M059J (cell line): ENCODE measurements around the gene UROS. TPM values are rescaled to one million over a fixed set of nuclear protein-coding genes. Genes with fewer than 3 reads are reported as not detected.

Experiments used
- DNase-seq: peaks from one replicate; pipeline ENCODE4 v3.0.0-alpha.2; 2012; ENCODE audit warnings: low read depth
- total RNA-seq: library from RNA; depleted of rRNA; stranded (reverse); fragments of >200 nt; shearing (Covaris generic); gene quantifications from 2 replicates; pipeline ENCODE4 v1.2.3, GENCODE V29; 2014

The UROS gene
- total RNA-seq, 1 experiment from 2014 or later = 100 TPM

- no peak for DNase-seq
Observed at GRCh38 chr10:125836746-125837145, 13.7 kb upstream of the UROS start.

DNA sequence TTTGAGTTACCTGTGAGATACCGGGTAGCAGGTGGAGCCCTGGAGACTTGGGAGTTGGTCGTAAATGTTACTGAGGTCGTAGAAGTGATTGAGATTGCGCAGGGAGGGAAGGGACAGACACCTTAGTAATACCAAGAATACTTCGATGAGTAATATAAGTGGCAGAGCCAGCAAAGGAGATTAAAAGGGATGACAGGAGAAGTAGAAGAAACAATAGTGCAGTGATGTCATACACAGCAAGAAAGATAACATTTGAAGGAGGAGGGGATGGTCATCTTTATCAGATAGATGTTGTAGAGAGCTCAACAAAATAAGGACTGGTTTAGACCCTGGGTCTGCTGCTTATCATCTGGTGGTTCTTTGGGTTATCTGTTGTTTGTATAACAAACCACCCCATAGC is 5.3 kb upstream of the UROS start:
- no peak for DNase-seq

- DNase-seq = no peak
Observed at GRCh38 chr10:125827133-125827532, 4.1 kb upstream of the UROS start.

DNA sequence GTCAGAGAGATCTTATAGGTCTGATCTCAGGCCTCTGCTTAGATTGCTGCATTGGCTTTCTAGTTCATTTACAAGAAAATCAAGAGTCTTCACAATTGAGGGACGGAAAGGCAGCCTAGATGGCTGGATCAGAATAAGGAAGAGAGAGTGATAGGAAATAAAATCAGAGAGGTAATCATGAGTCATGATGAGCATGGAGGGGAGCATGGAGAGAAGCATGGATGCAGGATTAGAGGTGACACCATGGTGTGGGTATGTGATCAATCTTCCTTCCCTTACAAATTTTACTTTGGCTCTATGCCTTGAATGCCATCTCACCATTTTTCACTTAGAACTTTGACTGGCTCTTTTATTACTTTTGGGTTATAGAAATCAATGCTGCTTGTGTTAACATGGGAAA is 1.7 kb upstream of the UROS start:
- peak; percentile 34 for DNase-seq

DNA sequence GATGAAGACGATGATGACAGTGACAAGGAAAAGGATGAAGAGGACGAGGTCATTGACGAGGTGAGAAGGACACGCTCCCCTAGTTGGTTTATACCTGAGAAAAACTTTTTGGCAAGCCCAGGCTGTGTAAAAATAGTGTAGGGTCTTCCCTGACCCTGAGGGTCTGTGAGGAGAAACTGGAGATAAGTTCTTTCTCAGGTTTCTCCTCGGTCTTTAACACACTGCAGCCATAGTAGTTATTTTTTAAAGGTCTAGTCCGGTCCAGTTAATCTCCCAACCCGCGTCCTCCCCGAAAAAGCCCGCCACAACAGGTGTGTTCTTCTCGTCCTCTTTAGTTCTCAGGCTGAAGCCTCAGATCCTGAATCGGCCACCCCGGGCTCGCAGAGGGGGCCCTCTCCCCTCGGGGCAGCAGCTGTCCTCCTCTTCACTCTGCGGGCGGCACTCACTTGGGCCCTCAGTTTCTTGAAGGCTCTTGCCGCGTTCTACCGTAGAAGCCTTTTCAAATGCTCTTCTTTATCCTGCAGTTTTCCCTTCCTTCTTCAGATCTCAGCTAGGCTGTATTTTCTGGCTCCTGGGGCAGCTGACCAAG is 699 bp upstream of the UROS start:
- DNase-seq = peak; percentile 6

DNA sequence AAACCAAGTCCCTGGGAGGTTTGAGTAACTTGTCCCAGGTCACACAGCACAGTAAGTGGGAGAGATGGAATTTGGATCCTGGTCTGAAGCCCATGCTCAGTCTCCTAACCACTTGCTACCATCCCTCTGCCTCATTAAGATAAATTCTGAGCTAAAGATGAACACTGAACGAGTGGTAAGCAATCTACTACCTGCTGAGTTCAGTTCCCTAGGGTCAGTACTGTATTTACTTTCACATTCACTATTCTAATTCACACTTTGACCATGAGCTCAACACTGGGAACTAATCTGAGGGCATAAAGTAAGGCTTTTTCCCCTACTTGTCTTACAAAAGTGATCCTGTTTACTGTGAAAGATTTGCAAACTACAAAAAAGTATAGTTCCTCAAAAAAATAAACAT is 2.4 kb downstream of the UROS start:
- DNase-seq = no peak

GRCh38 chr10:125817337-125817946 is 5.6 kb downstream of the UROS start:
- no peak for DNase-seq

GRCh38 chr10:125816548-125816947 is 6.5 kb downstream of the UROS start:
- no peak for DNase-seq

DNA sequence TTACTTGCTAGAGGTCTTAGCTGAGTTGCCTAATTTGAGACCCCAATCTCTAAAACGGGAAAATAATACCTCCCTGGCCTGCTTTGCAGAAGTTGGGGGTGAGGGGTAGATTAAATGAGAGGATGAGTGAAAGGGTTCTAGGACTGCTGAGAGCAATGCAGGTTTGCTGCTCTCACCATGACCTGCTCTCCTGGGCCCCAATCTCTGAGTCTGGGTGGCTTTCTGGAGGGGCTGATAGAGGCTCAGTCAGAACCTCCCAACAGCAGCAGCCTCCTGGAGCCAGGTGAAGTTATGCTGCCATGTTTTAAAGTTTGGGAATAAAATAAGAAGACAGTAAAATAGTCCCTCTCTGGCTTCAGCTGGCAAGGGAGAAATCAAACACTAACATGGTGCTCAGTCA is 7.3 kb downstream of the UROS start:
- DNase-seq = no peak

GRCh38 chr10:125812128-125812750 is 10.8 kb downstream of the UROS start:
- peak; percentile 14 for DNase-seq

DNA sequence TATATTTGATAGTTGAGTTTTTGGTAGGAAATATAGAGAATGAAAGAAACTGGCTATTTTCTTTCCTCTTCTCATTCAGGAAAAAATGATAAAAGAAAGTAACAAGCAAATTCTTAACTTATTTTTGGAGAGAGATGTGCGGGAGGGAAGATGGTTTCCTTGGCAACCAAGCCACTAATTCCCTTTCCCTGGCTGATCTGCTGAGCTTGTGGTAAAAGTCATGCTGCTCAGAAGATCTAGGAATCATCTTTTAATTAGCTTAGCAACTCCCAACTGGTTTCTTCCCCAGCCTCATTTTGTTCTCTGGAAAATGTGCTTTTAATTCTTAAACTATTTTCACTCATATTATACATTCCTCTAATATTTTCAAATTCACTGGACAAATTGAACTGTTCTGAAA is 11.8 kb downstream of the UROS start:
- no peak for DNase-seq

GRCh38 chr10:125808047-125808446 is 15.0 kb downstream of the UROS start:
- no peak for DNase-seq

DNA sequence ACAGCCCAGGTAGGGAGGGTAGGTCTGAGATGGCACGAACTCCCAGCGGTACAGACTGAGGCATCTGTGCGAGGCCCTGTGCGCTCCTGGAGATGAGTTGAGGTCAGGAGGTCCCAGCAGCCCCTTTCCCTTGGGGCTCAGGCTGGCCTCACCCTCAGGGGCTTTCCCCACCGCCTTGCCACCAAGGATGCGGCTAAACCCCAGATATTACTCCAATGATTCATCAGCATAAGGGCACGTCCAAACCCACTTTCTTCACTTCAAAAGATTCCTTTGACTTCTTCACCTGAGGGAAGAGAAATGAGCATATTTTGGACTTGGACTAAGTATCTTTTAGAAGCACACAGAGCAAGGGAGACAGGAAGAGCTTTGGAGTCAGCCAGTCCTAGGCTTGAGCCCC is 20.3 kb downstream of the UROS start:
- no peak for DNase-seq

GRCh38 chr10:125802131-125802530 is 20.9 kb downstream of the UROS start:
- no peak for DNase-seq

DNA sequence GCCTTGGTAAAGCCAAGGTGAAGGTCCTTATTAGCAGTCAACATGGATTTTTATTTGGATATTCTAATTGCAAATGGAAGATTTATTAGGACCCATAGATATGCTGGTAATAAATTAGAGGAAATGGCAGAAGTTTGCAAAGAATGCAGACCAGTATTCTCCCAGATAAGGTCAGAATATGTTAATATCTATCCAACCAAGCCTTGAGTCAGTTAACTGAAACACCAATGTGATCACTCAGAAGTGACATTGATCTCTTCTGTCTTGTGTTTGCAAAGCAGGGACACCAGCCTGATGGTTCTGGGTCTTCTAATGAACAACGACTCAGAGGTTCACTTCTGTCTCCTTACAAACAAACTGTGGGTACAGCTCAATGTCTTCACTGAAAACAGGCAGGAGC is 21.5 kb downstream of the UROS start:
- no peak for DNase-seq

DNA sequence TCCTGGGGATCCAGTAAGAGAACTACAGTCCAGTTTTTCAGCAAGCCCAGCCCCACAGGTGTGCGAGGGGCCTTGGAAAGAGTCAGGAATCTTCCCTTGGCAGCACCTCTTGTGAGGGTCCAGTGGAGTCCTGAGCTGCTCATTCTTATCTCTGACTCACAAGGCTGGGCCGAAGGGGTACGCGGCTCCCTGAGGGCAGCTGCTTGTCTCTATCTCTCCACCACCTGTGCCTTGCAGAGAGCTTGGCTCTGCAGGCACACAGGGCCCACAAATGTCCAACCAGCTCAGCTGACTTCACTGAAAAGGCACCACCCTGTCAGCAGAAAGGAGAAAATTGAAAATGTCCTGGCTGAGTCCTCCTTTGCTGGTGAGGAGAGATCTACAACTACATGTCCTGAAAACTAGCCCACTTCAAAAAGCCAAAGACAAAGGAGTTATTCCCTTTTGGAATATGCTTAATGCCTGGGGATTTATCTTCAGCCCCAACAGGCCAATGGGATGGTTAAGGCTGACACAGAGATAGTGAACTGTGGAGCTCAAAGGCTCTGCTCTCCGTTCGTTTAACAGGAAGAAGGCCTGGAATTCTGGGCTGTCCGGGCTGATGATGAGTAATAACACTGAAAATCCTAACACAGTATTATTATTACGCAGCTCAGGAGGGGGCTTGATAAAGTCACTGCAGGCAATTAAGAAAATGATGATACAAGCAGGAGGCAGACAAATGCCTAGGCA is 23.4 kb downstream of the UROS start:
- no peak for DNase-seq

GRCh38 chr10:125797994-125798662 is 24.9 kb downstream of the UROS start:
- no peak for DNase-seq

- DNase-seq = no peak
Observed at GRCh38 chr10:125797424-125797823, 25.6 kb downstream of the UROS start.

GRCh38 chr10:125795637-125796190 is 27.3 kb downstream of the UROS start:
- DNase-seq = no peak

- no peak for DNase-seq
Observed at GRCh38 chr10:125795128-125795527, 27.9 kb downstream of the UROS start.

GRCh38 chr10:125792342-125793300 is 30.4 kb downstream of the UROS start:
- no peak for DNase-seq
